Activated CD8-positive, alpha-beta T cell treated with anti-CD3 and anti-CD28 coated beads for 36 hours (primary cell): ENCODE results near the gene DSG1. TPM values are rescaled to one million over a fixed set of nuclear protein-coding genes. Genes with fewer than 3 reads are reported as not detected.

Source experiments
- ATAC-seq: fragments of 200-7000 bp; cut with Tn5 transposase; one replicate; pipeline ENCODE4 v1.10.0; 2021; ENCODE audit warnings: mild to moderate bottlenecking, moderate library complexity
- CTCF ChIA-PET: fragments of 350-600 bp; sonication (Branson Sonifier 250); formaldehyde crosslinking; loops from one replicate; lab custom pipeline; 2021; ENCODE audit warnings: antibody characterized with exemption; lab: Charles Lee
- POLR2A ChIA-PET: fragments of 350-600 bp; sonication (Branson Sonifier 250); formaldehyde crosslinking; loops from one replicate; lab custom pipeline; 2021; ENCODE audit warnings: antibody characterized with exemption; lab: Charles Lee
- DNase-seq: peaks from one replicate; pipeline ENCODE4 v3.0.0-alpha.2; 2020
- H3K27ac Mint-ChIP-seq: one replicate; pipeline ENCODE4 v1.8.0; 2021; ENCODE audit warnings: mild to moderate bottlenecking, mixed read lengths
- H3K27me3 Mint-ChIP-seq: one replicate; pipeline ENCODE4 v1.8.0; 2021; ENCODE audit warnings: mixed read lengths
- H3K36me3 Mint-ChIP-seq: one replicate; pipeline ENCODE4 v1.8.0; 2021; ENCODE audit warnings: low read depth, mixed read lengths
- H3K4me1 Mint-ChIP-seq: one replicate; pipeline ENCODE4 v1.8.0; 2021; ENCODE audit warnings: low read depth, mixed read lengths
- H3K4me3 Mint-ChIP-seq: one replicate; pipeline ENCODE4 v1.8.0; 2021; ENCODE audit warnings: mild to moderate bottlenecking, moderate library complexity, mixed read lengths
- H3K9me3 Mint-ChIP-seq: one replicate; pipeline ENCODE4 v1.8.0; 2021; ENCODE audit warnings: mixed read lengths
- intact Hi-C: fragments of 100-400 bp; cut with micrococcal nuclease; formaldehyde crosslinking; loops from one replicate; pipeline ENCODE4 v1.10.0; 2022
- total RNA-seq, 2 experiments: library from RNA; stranded (reverse); gene quantifications; one replicate each; pipeline ENCODE4 v1.2.3, GENCODE V29; 2021
- TF ChIP-seq, protein P1 (sequence below): fragments of 200-600 bp; IDR thresholded peaks from one replicate; pipeline ENCODE4 v1.8.0; 2022; ENCODE audit warnings: antibody characterized with exemption, mild to moderate bottlenecking

The DSG1 gene
- total RNA-seq, 2 experiments from 2014 or later: not detected

DNA sequence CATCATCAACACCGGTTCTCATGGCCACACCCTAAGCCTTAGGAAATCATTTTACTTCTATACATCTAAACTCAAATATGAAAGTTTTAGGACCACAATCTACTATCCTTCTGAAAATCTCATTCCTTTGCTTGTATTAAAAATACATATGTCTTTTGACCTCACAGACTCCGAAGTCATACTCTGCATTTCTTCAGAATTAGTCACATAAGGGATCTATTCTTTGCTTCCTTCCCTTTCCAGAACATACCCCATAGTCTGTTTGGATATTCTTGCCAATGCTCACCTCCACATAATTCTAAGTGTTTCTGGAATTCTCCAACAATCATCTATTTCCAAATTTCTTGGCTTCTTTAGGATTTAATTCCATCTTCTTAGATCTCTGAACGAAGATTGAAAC is 14.2 kb upstream of the DSG1 start:
- Mint-ChIP-seq H3K27me3 (no peaks in the 10 kb centered on the region), H3K4me1 (no peaks in the 10 kb centered on the region), H3K4me3 (no peak overlapping the region), H3K9me3 (no peaks in the 10 kb centered on the region), H3K27ac (no peak overlapping the region), H3K36me3 (no peaks in the 10 kb centered on the region)
- TF ChIP-seq, protein P1, sequence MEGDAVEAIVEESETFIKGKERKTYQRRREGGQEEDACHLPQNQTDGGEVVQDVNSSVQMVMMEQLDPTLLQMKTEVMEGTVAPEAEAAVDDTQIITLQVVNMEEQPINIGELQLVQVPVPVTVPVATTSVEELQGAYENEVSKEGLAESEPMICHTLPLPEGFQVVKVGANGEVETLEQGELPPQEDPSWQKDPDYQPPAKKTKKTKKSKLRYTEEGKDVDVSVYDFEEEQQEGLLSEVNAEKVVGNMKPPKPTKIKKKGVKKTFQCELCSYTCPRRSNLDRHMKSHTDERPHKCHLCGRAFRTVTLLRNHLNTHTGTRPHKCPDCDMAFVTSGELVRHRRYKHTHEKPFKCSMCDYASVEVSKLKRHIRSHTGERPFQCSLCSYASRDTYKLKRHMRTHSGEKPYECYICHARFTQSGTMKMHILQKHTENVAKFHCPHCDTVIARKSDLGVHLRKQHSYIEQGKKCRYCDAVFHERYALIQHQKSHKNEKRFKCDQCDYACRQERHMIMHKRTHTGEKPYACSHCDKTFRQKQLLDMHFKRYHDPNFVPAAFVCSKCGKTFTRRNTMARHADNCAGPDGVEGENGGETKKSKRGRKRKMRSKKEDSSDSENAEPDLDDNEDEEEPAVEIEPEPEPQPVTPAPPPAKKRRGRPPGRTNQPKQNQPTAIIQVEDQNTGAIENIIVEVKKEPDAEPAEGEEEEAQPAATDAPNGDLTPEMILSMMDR: no peak
- ATAC-seq: no peak
- ChIA-PET CTCF (no interaction called here), POLR2A (no interaction called here)
- intact Hi-C loops: no loop called here
- no peak for DNase-seq

DNA sequence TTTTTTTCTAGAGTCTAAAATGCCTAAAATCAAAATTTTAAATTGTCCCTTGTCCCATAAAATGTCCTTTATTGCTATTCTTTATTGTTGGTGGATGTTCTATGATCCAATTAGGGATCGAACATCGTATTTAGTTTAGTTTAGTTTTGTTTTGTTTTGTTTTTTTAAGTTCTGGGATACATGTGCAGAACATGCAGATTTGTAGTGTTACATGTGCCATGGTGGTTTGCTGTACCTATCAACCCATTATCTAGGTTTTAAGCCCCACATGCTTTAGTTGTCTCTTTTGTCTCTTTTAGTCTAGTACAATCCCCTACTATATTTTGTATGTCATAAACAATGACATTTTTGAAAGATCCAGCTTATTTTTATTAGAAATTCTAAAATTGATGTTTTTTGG is 8.8 kb upstream of the DSG1 start:
- TF ChIP-seq, protein P1: no peak
- Mint-ChIP-seq H3K36me3 (no peaks in the 10 kb centered on the region), H3K4me1 (no peaks in the 10 kb centered on the region), H3K9me3 (peaks cover 2% of the 10 kb centered on the region), H3K27me3 (no peaks in the 10 kb centered on the region), H3K4me3 (no peak overlapping the region), H3K27ac (no peak overlapping the region)
- ATAC-seq: no peak
- ChIA-PET CTCF (no interaction called here), POLR2A (no interaction called here)
- DNase-seq: no peak
- intact Hi-C loops: no loop called here

DNA sequence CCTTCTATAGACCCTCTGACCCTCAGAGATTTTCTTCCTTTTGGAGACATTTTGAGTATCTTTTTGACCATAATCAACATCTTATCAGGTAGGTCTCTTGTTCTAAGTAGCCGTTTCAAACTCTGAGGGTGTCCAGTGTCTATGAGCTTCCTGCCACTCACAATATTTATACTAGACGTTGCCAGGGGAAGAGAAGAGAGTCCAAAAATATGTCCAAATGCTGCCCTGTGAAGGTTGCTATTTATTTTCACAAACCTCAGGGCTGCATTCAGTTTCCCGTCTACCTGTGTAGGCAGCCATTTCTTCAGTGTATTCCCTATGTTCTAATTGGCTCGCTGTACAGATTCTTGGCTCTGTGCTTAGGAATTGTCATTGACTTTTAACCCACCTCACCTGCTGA is 986 bp upstream of the DSG1 start:
- POLR2A ChIA-PET: no interaction called here
- H3K27ac Mint-ChIP-seq: no peak overlapping the region
- no peak for DNase-seq

DNA sequence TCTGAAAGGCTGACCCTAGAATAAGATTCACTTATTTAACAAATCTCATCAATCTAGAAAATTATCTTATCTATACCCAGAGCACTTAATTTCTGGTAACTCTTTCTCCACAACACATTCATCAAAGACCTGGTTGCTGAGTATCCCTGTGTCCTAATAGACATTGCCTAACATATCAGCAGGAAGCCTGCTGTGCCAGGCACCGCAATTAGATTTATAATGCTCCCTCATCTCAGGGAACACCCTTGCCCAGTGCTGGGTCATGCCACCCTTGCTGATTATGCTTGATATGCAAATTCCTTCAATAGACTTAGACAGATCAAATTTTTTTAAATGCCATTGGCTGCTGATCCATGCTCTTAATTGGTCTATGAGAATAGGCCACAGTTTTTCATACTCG is 3.8 kb downstream of the DSG1 start:
- no peak for DNase-seq
- no peaks in the 10 kb centered on the region for H3K36me3 Mint-ChIP-seq
- intact Hi-C loops: no loop called here
- H3K27ac Mint-ChIP-seq: no peak overlapping the region
- no peak overlapping the region for H3K4me3 Mint-ChIP-seq
- POLR2A ChIA-PET: no interaction called here
- peaks cover 2% of the 10 kb centered on the region for H3K9me3 Mint-ChIP-seq
- TF ChIP-seq, protein P1: no peak
- no peak for ATAC-seq
- CTCF ChIA-PET: no interaction called here
- no peaks in the 10 kb centered on the region for H3K27me3 Mint-ChIP-seq
- H3K4me1 Mint-ChIP-seq: no peaks in the 10 kb centered on the region

More for the DNA sequence above, 986 bp upstream of the DSG1 start:
- H3K4me1 Mint-ChIP-seq: no peaks in the 10 kb centered on the region
- CTCF ChIA-PET: no interaction called here
- intact Hi-C loops: no loop called here
- TF ChIP-seq, protein P1: no peak
- no peaks in the 10 kb centered on the region for H3K27me3 Mint-ChIP-seq
- H3K9me3 Mint-ChIP-seq: no peaks in the 10 kb centered on the region
- no peak for ATAC-seq
- no peak overlapping the region for H3K4me3 Mint-ChIP-seq
- no peaks in the 10 kb centered on the region for H3K36me3 Mint-ChIP-seq

DNA sequence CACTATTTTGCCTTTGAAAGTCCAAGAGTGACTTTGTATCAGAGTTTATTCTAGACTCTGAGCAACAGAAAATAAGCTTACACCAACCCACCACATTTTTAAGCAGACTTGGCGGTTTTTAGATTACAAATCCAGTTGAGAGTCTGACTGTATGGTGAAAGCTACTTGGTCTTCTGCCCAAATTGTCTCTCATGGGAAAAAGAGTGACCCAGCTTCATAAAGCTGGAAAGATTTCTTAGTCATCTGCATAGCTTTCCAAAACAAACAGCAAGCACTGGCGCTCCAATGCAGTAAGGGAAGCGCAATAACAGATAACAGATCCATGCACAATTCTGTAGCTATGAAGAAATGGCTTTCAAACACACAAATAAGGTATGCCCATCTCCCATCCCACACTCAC is 7.1 kb downstream of the DSG1 start:
- CTCF ChIA-PET: interaction anchor here (1.1 kb wide), 1 partner anchor 58 kb away, joined by 3 read pairs; no protein-coding TSS in a partner anchor
- ATAC-seq: no peak
- DNase-seq: no peak

More for the DNA sequence above, 7.1 kb downstream of the DSG1 start:
- peaks cover 2% of the 10 kb centered on the region for H3K9me3 Mint-ChIP-seq
- POLR2A ChIA-PET: no interaction called here
- H3K4me1 Mint-ChIP-seq: no peaks in the 10 kb centered on the region
- H3K27ac Mint-ChIP-seq: no peak overlapping the region
- no peaks in the 10 kb centered on the region for H3K36me3 Mint-ChIP-seq
- intact Hi-C loops: no loop called here
- H3K27me3 Mint-ChIP-seq: no peaks in the 10 kb centered on the region
- no peak overlapping the region for H3K4me3 Mint-ChIP-seq
- TF ChIP-seq, protein P1: no peak
